Fibroblast of lung (primary cell): ENCODE results near the gene CERK.

Source experiments
- CTCF ChIP-seq, 2 donors: IDR thresholded peaks in 1 of 2; conservative IDR thresholded peaks in 1 of 2; 1 replicate in 1 of 2; 2 replicates in 1 of 2; pipeline ENCODE4 v1.5.1; 2011 to 2012; ENCODE audit warnings: low read length in 2 of 2, control low read depth in 1 of 2, inconsistent platforms in 1 of 2, low read depth in 1 of 2, mild to moderate bottlenecking in 1 of 2
- EZH2 ChIP-seq: IDR thresholded peaks from 2 replicates; pipeline ENCODE4 v1.5.1; 2012; ENCODE audit warnings: low read length, control low read depth, mild to moderate bottlenecking; ENCODE audit errors: missing control alignments

- TF ChIP-seq CTCF (conservative IDR thresholded peaks at IDR 0.05 in 1 of 2, IDR thresholded peaks at IDR 0.05 in 1 of 2; ENCODE audit: low read depth in 1 of 2, low read length in 2 of 2) (no peak), EZH2 (no peak)
These were observed 9.6 kb upstream of the CERK start for GRCh38 chr22:46747646-46748045.
